Measurements from ENCODE around the gene PLEK. TPM values are rescaled to one million over a fixed set of nuclear protein-coding genes. Genes with fewer than 3 reads are reported as not detected.
"Not testable (repeated sequence)": the region's sequence is repeated elsewhere in the genome, so short reads cannot be mapped to it uniquely, and the experiment has no call there.

The PLEK gene
- total RNA-seq, 1 donor from 2014 or later = not detected

DNA sequence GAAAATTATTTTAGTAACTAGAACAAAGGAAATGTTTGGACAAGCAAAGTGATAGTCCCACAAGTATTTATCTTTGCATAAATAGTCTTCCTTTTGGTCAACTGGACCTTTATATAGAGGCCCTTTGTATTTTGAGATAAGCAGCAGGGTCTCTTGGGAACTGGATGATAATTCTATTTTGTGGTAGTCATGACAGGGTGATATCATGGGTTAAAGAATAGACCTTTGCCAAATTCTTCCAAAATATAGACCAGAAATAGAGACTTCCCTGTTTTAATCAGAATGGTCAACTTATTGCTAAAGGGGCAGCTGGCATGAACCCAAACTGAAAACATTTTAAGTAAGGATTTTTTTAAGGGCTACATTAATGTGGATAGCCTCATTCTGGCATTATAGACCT lies 10.5 kb downstream of the PLEK start:
- TF ChIP-seq, protein P1, sequence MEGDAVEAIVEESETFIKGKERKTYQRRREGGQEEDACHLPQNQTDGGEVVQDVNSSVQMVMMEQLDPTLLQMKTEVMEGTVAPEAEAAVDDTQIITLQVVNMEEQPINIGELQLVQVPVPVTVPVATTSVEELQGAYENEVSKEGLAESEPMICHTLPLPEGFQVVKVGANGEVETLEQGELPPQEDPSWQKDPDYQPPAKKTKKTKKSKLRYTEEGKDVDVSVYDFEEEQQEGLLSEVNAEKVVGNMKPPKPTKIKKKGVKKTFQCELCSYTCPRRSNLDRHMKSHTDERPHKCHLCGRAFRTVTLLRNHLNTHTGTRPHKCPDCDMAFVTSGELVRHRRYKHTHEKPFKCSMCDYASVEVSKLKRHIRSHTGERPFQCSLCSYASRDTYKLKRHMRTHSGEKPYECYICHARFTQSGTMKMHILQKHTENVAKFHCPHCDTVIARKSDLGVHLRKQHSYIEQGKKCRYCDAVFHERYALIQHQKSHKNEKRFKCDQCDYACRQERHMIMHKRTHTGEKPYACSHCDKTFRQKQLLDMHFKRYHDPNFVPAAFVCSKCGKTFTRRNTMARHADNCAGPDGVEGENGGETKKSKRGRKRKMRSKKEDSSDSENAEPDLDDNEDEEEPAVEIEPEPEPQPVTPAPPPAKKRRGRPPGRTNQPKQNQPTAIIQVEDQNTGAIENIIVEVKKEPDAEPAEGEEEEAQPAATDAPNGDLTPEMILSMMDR (IDR thresholded peaks at IDR 0.05; ENCODE audit: insufficient read depth, low read length, poor library complexity, severe bottlenecking) = no peak
- Histone ChIP-seq H3K27me3 (ENCODE audit: control insufficient read depth, insufficient read depth, low read length) (no peaks in the 10 kb centered on the region), H3K36me3 (ENCODE audit: control insufficient read depth, insufficient read depth, low read length) (no peaks in the 10 kb centered on the region), H3K4me3 (ENCODE audit: low read depth, low read length) (no peak overlapping the region)
- no peak for DNase-seq (ENCODE audit: low read depth)

DNA sequence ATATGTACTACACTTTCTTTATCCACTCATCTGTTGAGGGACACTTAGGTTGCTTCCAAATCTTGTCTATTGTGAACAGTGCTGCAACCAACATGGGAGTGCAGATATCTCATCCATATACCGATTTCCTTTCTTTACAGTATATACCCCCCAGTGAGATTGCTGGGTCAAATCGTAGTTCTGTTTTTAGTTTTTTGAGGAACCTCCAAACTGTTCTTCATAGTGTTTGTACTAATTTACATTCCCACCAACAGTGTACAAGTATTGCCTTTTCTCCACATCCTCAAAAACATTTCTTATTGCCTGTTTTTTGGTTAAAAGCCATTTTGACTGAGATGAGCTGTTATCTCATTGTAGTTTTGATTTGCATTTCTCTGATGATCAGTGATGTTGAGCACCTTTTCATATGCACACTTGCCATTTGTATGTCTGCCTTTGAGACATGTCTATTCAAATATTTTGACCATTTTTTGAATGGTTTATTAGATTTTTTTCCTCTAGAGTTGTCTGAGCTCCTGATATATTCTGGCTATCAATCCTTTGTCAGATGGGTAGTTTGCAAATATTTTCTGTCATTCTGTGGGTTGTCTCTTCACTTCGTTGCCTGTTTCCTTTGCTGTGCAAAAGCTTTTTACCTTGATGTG lies 12.2 kb downstream of the PLEK start:
- no peaks in the 10 kb centered on the region for H3K36me3 ChIP-seq (ENCODE audit: control insufficient read depth, insufficient read depth, low read length)
- DNase-seq (ENCODE audit: low read depth) = no peak
- no peaks in the 10 kb centered on the region for H3K27me3 ChIP-seq (ENCODE audit: control insufficient read depth, insufficient read depth, low read length)
- no peak overlapping the region for H3K4me3 ChIP-seq (ENCODE audit: low read depth, low read length)
- TF ChIP-seq, protein P1 (IDR thresholded peaks at IDR 0.05; ENCODE audit: insufficient read depth, low read length, poor library complexity, severe bottlenecking) = no peak

DNA sequence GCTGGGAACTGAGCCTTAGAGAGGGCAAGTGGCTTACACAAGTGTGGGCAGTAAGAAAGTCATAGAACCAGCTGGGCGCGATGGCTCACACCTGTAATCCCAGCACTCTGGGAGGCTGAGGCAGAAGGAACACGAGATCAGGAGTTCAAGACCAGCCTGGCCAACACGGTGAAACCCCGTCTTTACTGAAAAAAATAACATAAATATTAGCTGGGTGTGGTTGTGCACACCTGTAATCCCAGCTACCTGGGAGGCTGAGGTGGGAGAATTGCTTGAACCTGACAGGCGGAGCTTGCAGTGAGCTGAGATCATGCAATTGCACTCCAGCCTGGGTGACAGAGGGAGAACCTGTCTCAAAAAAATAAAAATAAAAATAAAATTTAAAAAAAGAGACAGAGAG lies 13.7 kb downstream of the PLEK start:
- DNase-seq (ENCODE audit: low read depth); H3K36me3 ChIP-seq (ENCODE audit: control insufficient read depth, insufficient read depth, low read length); H3K27me3 ChIP-seq (ENCODE audit: control insufficient read depth, insufficient read depth, low read length); H3K4me3 ChIP-seq (ENCODE audit: low read depth, low read length): not testable (repeated sequence)

DNA sequence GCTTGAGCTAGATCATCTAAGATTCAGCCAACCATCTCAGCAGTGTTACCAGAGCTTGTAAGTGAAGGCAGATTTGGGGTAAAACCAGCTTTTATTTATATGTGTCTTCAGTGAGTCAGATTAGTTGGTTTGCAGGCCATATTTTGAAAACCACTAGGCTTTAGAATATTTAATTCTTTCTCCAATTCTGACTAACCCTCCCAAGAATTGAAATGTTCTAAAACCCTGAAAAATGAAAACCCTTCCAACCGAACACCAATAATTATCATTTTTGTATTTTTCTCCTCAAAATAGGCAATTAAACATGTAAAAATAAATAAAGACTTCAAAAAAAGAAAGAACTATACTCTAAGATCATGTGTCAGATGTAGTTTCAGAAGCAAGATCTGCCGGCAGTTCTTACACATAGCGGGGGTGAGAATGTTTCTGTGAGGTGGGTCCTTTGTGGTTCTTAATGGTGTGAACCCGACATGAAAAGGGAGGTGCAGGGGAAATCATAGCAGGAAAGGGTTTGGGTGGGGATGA lies 14.2 kb downstream of the PLEK start:
- no peaks in the 10 kb centered on the region for H3K27me3 ChIP-seq (ENCODE audit: control insufficient read depth, insufficient read depth, low read length)
- TF ChIP-seq, protein P1 (IDR thresholded peaks at IDR 0.05; ENCODE audit: insufficient read depth, low read length, poor library complexity, severe bottlenecking) = no peak
- no peak for DNase-seq (ENCODE audit: low read depth)

DNA sequence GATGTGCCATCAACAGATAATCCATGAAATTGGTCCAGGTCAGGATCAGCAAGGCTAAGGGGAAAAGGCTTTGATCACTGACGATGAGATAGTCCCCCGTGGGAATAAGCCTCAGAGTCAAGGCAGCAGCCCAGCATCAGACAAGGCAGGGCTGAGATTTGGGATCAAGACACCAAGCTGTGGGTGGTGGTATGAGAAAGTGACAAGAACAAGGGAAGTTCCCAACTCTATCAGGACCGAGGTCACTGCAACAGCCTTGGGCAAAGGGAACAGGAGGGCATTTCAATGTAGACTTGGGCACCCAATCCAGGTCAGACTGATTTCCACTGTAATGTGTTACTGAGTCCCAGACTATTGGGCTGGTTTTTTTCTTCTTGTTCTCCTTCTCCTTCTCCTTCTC lies 18.7 kb downstream of the PLEK start:
- TF ChIP-seq, protein P1 (IDR thresholded peaks at IDR 0.05; ENCODE audit: insufficient read depth, low read length, poor library complexity, severe bottlenecking) = no peak
- Histone ChIP-seq H3K4me3 (ENCODE audit: low read depth, low read length) (no peak overlapping the region), H3K36me3 (ENCODE audit: control insufficient read depth, insufficient read depth, low read length) (no peaks in the 10 kb centered on the region), H3K27me3 (ENCODE audit: control insufficient read depth, insufficient read depth, low read length) (peaks cover under 1% of the 10 kb centered on the region)
- DNase-seq (ENCODE audit: low read depth) = no peak

More for the DNA sequence above, 14.2 kb downstream of the PLEK start:
- H3K4me3 ChIP-seq (ENCODE audit: low read depth, low read length) = no peak overlapping the region
- no peaks in the 10 kb centered on the region for H3K36me3 ChIP-seq (ENCODE audit: control insufficient read depth, insufficient read depth, low read length)

DNA sequence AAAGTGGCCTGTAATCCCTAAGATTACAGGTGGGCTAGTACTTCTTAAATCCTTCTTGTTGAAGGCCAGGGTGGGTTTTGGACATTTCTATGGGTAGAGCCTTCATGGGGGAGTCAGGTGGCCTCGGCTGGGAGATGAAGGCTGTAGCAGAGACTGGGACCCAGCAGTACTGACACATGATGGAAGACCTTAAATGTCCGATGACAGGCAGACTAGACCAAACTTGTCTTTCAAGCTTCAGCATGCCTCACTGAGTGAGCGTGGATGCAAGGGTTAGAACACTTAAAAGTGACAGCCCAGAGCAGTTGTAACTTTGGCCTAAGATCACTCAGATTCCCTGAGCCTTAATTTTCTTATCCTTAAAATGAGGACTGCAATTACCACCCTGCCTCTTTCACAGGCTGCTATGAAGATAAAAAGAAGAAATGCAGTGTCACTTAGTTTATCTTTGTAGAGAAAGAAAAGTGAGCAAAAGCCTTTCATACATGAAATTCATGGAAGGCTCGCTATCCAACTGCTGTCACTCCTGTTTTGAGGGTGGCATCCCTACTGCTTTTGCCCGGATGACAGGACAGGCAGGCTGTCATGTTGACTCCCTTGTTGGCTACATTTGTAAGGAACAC lies 19.5 kb downstream of the PLEK start:
- TF ChIP-seq, protein P1 (IDR thresholded peaks at IDR 0.05; ENCODE audit: insufficient read depth, low read length, poor library complexity, severe bottlenecking) = no peak
- Histone ChIP-seq H3K4me3 (ENCODE audit: low read depth, low read length) (no peak overlapping the region), H3K27me3 (ENCODE audit: control insufficient read depth, insufficient read depth, low read length) (peaks cover 5% of the 10 kb centered on the region), H3K36me3 (ENCODE audit: control insufficient read depth, insufficient read depth, low read length) (no peaks in the 10 kb centered on the region)
- DNase-seq (ENCODE audit: low read depth) = no peak

Data from kidney epithelial cell (primary cell).